Kidney (tissue), 14 donors: Measurements from ENCODE around the gene RBM39. TPM values are rescaled to one million over a fixed set of nuclear protein-coding genes. Genes with fewer than 3 reads are reported as not detected.
A peak's percentile ranks its signal among the peaks of the same experiment; 100 is the strongest.

Source experiments
- DNase-seq, 5 donors: peaks; one replicate each; pipeline ENCODE4 v3.0.0-alpha.2; 2013 to 2020
- FAIRE-seq: peaks from 2 replicates; lab custom pipeline; 2012; peaks lifted over from hg19 to GRCh38; lab: Jason Lieb, UNC
- H3K27ac ChIP-seq, 2 donors: one replicate each; pipeline ENCODE4 v1.7.0; 2013; ENCODE audit warnings: low read depth in 2 of 2, low read length in 2 of 2, inconsistent platforms in 1 of 2
- H3K27me3 ChIP-seq: one replicate; pipeline ENCODE4 v1.7.1; 2013; ENCODE audit warnings: low read length, inconsistent platforms; ENCODE audit not compliant: control insufficient read depth, insufficient read depth
- H3K36me3 ChIP-seq, 3 donors: one replicate each; pipeline versions ENCODE4 v1.7.0 to v1.7.1; 2013; ENCODE audit warnings: low read length in 3 of 3, control low read depth in 1 of 3, inconsistent platforms in 1 of 3; ENCODE audit not compliant: insufficient read depth in 3 of 3, control insufficient read depth in 2 of 3
- H3K4me1 ChIP-seq, 3 donors: one replicate each; pipeline versions ENCODE4 v1.7.0 to v1.7.1; 2013; ENCODE audit warnings: low read length in 3 of 3, inconsistent platforms in 1 of 3, low read depth in 1 of 3; ENCODE audit not compliant: control insufficient read depth in 2 of 3, insufficient read depth in 2 of 3
- H3K4me3 ChIP-seq, 3 donors: one replicate each; pipeline versions ENCODE4 v1.7.0 to v1.8.1; 2013; ENCODE audit warnings: low read length in 3 of 3, control low read depth in 1 of 3, inconsistent platforms in 1 of 3
- H3K9ac ChIP-seq, 3 donors: one replicate each; pipeline versions ENCODE4 v1.7.0 to v1.7.1; 2013; ENCODE audit warnings: low read length in 3 of 3, control low read depth in 1 of 3, inconsistent platforms in 1 of 3
- H3K9me3 ChIP-seq, 3 donors: one replicate each; pipeline versions ENCODE4 v1.7.0 to v1.7.1; 2013; ENCODE audit warnings: low read length in 3 of 3, control low read depth in 1 of 3, inconsistent platforms in 1 of 3; ENCODE audit not compliant: control insufficient read depth in 2 of 3, insufficient read depth in 1 of 3
- CTCF ChIP-seq: IDR thresholded peaks from 3 replicates; pipeline ENCODE4 v1.5.1; 2012; ENCODE audit warnings: mild to moderate bottlenecking, moderate library complexity, borderline replicate concordance; ENCODE audit not compliant: insufficient read depth; ENCODE audit errors: extremely low read depth
- intact Hi-C: fragments of 100-400 bp; cut with DNase I; formaldehyde crosslinking; loops from one replicate; pipeline ENCODE4 v1.11.1; 2022
- polyA plus RNA-seq: library from polyadenylated mRNA; stranded (reverse); fragments of 350-450 nt; fragmentation: Illumina TruSeq; extraction: RNeasy Lipid Tissue Mini Kit (QIAGEN cat#74804); gene quantifications from one replicate; pipeline ENCODE4 v1.2.3, GENCODE V29; 2014; ENCODE audit warnings: low read depth, low replicate concordance; ENCODE audit not compliant: insufficient read depth
- total RNA-seq: library from RNA; stranded (reverse); fragmentation: NEBNext Ultra II Directional; extraction: Animal tissue kit (Norgen Biotek cat#: 25700); gene quantifications from one replicate; pipeline ENCODE4 v1.2.1, GENCODE V29; 2021
- donor health status: control.
- donor health status: control.
- donor health status: control.
- donor health status: control.
- donor health status: control.
- donor health status: DM: yes; HTN: yes; CAD: no.
- donor health status: Normal renal cell carcinoma (clear cell type).

Gene RBM39
- total and polyA plus RNA-seq, 2 donors from 2014 or later = 148 to 304 TPM

DNA sequence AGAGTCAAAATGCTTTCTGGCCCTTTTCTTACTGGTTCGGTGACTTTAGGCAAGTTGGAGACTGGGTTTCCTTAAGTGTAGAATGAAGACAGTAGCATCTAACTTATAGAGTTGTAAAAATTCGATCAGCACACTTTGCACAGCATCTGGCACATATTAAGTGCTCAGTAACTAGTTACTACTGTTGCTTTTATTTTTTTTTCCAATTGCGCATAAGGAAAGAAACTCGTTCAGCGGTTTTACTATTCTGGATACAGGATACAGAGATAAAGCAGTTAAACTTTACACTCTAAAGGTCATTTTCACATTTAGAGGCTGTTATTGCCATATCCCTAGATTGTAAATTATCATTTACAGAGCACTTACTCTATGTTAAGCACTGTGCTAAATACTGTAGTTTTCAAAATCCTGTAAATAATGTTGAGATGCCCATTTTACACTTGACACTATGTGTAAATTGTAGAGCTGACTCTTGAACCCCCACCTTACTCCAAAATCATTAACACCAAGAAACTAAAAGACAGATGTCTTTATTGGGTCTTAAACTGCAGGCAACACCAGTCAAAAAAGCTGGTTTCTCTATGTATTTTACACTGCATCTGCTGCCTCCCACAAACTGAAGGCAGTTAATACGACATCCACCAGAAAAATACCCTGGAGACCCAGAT, 42.0 kb downstream of the RBM39 start:
- H3K36me3 ChIP-seq = peaks cover 10 to 29% (median 26%) of the 10 kb centered on the region in 3 donors
- FAIRE-seq = no peak
- intact Hi-C loops = no loop called here
- TF ChIP-seq CTCF = no peak
- H3K27ac ChIP-seq = peak overlapping the region in 1 of 2 donors; percentile 78
- H3K9me3 ChIP-seq = no peaks in the 10 kb centered on the region
- no peak for DNase-seq
- peak overlapping the region; percentile 75 to 98 (median 96) for H3K4me3 ChIP-seq
- peak overlapping the region; percentile 18 to 74 (median 61) for H3K9ac ChIP-seq
- no peaks in the 10 kb centered on the region for H3K27me3 ChIP-seq
- peaks cover 2 to 18% (median 15%) of the 10 kb centered on the region in 3 donors for H3K4me1 ChIP-seq

DNA sequence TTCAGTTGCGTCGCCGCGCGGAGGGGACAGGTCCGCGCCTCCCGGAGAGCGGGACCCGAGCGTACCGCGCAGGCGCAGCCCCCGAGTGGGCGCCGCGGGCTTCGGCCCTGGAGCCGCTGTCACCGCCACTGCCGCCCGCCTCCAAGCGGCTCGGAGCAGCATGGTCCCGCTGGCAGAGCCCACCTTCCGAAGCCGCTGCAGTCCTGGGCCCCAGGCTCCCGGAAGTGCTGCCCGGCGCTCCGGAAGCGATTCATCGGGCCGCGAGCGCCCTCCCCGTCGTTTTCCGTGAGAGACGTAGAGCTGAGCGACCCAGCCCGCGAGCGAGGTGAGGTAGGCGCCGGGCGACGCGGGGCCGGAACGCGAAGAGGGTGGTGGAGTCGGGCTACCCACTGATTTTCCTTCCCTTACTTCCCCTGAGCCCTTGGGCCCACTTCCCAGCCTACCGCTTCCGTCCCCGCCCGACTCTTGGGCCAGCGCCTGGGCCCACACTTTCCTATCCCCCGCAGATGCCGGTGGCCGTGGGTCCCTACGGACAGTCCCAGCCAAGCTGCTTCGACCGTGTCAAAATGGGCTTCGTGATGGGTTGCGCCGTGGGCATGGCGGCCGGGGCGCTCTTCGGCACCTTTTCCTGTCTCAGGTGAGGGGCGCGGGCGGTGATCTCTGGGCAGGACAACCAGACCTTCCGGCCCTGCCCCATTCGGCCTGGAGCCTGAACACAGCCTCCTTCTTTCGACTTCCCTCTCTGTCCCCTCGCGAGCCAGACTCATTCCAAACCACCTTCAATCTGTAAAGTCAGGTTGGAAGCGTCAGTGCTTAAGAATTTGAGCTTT, 42.7 kb downstream of the RBM39 start, which contains the start of the genes NFS1 and ROMO1:
Gene NFS1 (minus strand): TSS at position 226 of the 830 bp plus-strand sequence. CDS start 64 bp downstream, at position 162.
Gene ROMO1 (plus strand): TSS at position 279 of the 830 bp plus-strand sequence. CDS start 228 bp downstream, at position 507.
- Histone ChIP-seq H3K36me3 (peaks cover 5 to 25% (median 21%) of the 10 kb centered on the region in 3 donors), H3K27me3 (no peaks in the 10 kb centered on the region), H3K4me1 (peaks cover 2 to 18% (median 15%) of the 10 kb centered on the region in 3 donors), H3K4me3 (peak within 1 kb of the TSS; percentile 75 to 98 (median 96)), H3K9me3 (no peaks in the 10 kb centered on the region), H3K9ac (peak within 1 kb of the TSS; percentile 61 to 84 (median 74)), H3K27ac (peak within 1 kb of the TSS; percentile 75 to 78)
- FAIRE-seq (no peak), DNase-seq (peak; percentile 93 to 96 (median 94))
- TF ChIP-seq CTCF = peak; percentile 23
- intact Hi-C loops = no loop called here

DNA sequence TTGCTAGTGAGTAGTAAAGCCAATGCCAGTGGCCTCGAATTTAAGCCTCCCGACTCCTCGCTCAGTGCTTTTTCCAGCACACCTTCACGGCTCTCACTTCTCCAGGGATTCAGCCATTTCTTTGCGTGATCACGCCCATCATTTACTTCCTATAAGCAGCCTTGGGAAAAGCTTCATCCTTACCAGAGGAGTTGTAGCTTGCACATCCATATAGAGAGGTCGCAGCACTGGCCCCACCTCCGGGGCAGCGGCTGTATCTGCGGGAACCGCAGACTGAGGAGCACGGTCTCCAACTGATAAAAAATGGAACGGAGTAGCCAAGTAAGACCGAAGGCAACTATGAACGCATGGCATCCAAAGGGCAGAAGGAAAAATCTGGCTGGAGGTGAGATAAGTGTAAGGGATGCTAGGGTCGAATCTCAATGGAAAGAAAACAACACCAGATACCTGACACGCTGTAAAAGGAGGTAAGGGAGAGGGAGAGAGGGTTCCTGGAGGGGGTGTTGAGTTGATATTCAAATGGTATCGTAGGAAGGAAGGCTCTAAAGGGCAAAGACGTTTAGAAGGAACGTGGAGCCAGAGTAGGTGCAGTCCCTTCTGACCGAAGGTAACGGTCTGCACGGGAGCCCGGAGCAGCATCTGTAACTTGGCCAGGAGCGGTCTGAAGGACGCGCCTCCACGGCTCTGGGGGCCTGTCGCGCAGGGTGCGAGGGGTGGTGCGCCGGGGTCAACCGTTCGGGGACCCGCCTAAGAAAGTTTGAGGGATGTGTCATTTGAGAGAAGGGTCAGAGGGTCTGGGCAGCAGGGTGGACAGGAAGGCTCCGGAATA, 43.5 kb downstream of the RBM39 start:
- peak in 3 of 5 donors; percentile 21 to 76 (median 48) for DNase-seq
- Histone ChIP-seq H3K4me3 (peak overlapping the region; percentile 75 to 98 (median 96)), H3K9ac (peak overlapping the region; percentile 56 to 84 (median 74)), H3K27me3 (no peaks in the 10 kb centered on the region), H3K36me3 (peaks cover 0 to 17% (median 15%) of the 10 kb centered on the region in 3 donors), H3K4me1 (peaks cover 2 to 18% (median 15%) of the 10 kb centered on the region in 3 donors), H3K27ac (peak overlapping the region; percentile 75 to 78), H3K9me3 (no peaks in the 10 kb centered on the region)
- no peak for FAIRE-seq
- no peak for TF ChIP-seq CTCF
- intact Hi-C loops = no loop called here
